Neural cell (in vitro differentiated cells): ENCODE data around the gene CD80. TPM values are rescaled to one million over a fixed set of nuclear protein-coding genes. Genes with fewer than 3 reads are reported as not detected.
A peak's percentile ranks its signal among the peaks of the same experiment; 100 is the strongest.

ENCODE experiments used
- H2AFZ ChIP-seq: fragments of 200-600, 300-800 bp; sonication (generic), shearing (Covaris generic); 2 replicates; pipeline ENCODE4 v1.6.0; 2014; ENCODE audit warnings: low read depth, mild to moderate bottlenecking, antibody characterized with exemption, low read length, moderate library complexity
- H3F3A ChIP-seq: fragments of 200-600 bp; shearing (Covaris generic); 2 replicates; pipeline ENCODE4 v1.6.1; 2016; ENCODE audit warnings: mild to moderate bottlenecking, moderate library complexity, mixed read lengths, antibody characterized with exemption, low read length; ENCODE audit not compliant: insufficient read depth, poor library complexity, severe bottlenecking
- H3K27ac ChIP-seq: fragments of 200-600, 300-800 bp; sonication (generic), shearing (Covaris generic); 2 replicates; pipeline ENCODE4 v1.5.1; 2014; ENCODE audit warnings: mild to moderate bottlenecking, low read length, moderate library complexity
- H3K27me3 ChIP-seq: fragments of 300-800, 200-600 bp; sonication (generic), shearing (Covaris generic); 2 replicates; pipeline ENCODE4 v1.6.0; 2014; ENCODE audit warnings: mild to moderate bottlenecking, low read depth, low read length, moderate library complexity; ENCODE audit not compliant: insufficient read depth
- H3K36me3 ChIP-seq: fragments of 300-800, 200-600 bp; sonication (generic), shearing (Covaris generic); 2 replicates; pipeline ENCODE4 v1.5.1; 2014; ENCODE audit warnings: mild to moderate bottlenecking, antibody characterized with exemption, low read length, moderate library complexity; ENCODE audit not compliant: insufficient read depth
- H3K4me2 ChIP-seq: fragments of 300-800, 200-600 bp; sonication (generic), shearing (Covaris generic); 2 replicates; pipeline ENCODE4 v1.6.0; 2014; ENCODE audit warnings: mild to moderate bottlenecking, low read length
- H3K4me3 ChIP-seq: fragments of 300-800, 200-600 bp; sonication (generic), shearing (Covaris generic); 2 replicates; pipeline ENCODE4 v1.5.1; 2014; ENCODE audit warnings: mild to moderate bottlenecking, low read length, moderate library complexity
- H3K79me2 ChIP-seq: fragments of 200-600 bp; shearing (Covaris generic); replicated peaks from 2 replicates; pipeline ENCODE4 v1.6.0; 2014; ENCODE audit warnings: mild to moderate bottlenecking, low read length, moderate library complexity; ENCODE audit not compliant: insufficient read depth
- H3K9ac ChIP-seq: fragments of 300-800, 200-600 bp; sonication (generic), shearing (Covaris generic); 2 replicates; pipeline ENCODE4 v1.6.1; 2016; ENCODE audit warnings: mild to moderate bottlenecking, low read length, mixed read lengths
- H3K9me2 ChIP-seq: fragments of 200-600 bp; shearing (Covaris generic); 2 replicates; pipeline ENCODE4 v1.6.1; 2016; ENCODE audit warnings: mild to moderate bottlenecking, low read length, mixed read lengths; ENCODE audit not compliant: insufficient read depth
- H3K9me3 ChIP-seq: fragments of 200-600, 300-800 bp; sonication (generic), shearing (Covaris generic); 2 replicates; pipeline ENCODE4 v1.6.1; 2016; ENCODE audit warnings: mild to moderate bottlenecking, mixed run types, low read length, moderate library complexity, mixed read lengths
- H4K20me1 ChIP-seq: fragments of 200-600 bp; shearing (Covaris generic); 2 replicates; pipeline ENCODE4 v1.6.1; 2016; ENCODE audit warnings: mild to moderate bottlenecking, mixed run types; ENCODE audit not compliant: insufficient read depth
- EP300 ChIP-seq: fragments of 450-650 bp; conservative IDR thresholded peaks from 2 replicates; pipeline ENCODE4 v1.6.1; 2014; ENCODE audit warnings: antibody characterized with exemption, mild to moderate bottlenecking, moderate library complexity; ENCODE audit not compliant: poor library complexity, severe bottlenecking
- EZH2 ChIP-seq: fragments of 200-600, 300-800 bp; shearing (Covaris generic), sonication (generic); IDR thresholded peaks from 2 replicates; pipeline ENCODE4 v1.6.1; 2014; ENCODE audit warnings: antibody characterized with exemption, low read length, borderline replicate concordance, mild to moderate bottlenecking; ENCODE audit not compliant: insufficient read depth, poor library complexity, severe bottlenecking
- MXI1 ChIP-seq: fragments of 450-650 bp; conservative IDR thresholded peaks from 2 replicates; pipeline ENCODE4 v1.6.1; 2014; ENCODE audit warnings: antibody characterized with exemption, mild to moderate bottlenecking; ENCODE audit not compliant: poor library complexity, severe bottlenecking
- POLR2AphosphoS5 ChIP-seq: IDR thresholded peaks from 2 replicates; pipeline ENCODE4 v1.6.1; 2012
- RAD21 ChIP-seq: fragments of 450-650 bp; conservative IDR thresholded peaks from 2 replicates; pipeline ENCODE4 v1.6.1; 2014; ENCODE audit warnings: antibody characterized with exemption, mild to moderate bottlenecking, moderate library complexity
- SMC3 ChIP-seq: fragments of 450-650 bp; conservative IDR thresholded peaks from 2 replicates; pipeline ENCODE4 v1.6.1; 2014; ENCODE audit warnings: antibody characterized with exemption, mild to moderate bottlenecking, moderate library complexity; ENCODE audit not compliant: poor library complexity
- TAF1 ChIP-seq: IDR thresholded peaks from 2 replicates; pipeline ENCODE4 v1.6.1; 2012; ENCODE audit warnings: low read depth
- polyA plus RNA-seq: library from polyadenylated mRNA; depleted of rRNA; stranded (reverse); fragments of >200 nt; gene quantifications from 2 replicates; pipeline ENCODE4 v1.2.3, GENCODE V29; 2014
- TF ChIP-seq, protein P1 (sequence below): fragments of 450-650 bp; IDR thresholded peaks from 2 replicates; pipeline ENCODE4 v1.5.1; 2014; ENCODE audit warnings: antibody characterized with exemption, mild to moderate bottlenecking, moderate library complexity; ENCODE audit not compliant: poor library complexity, severe bottlenecking
- TF ChIP-seq, protein P2 (sequence below): IDR thresholded peaks from 2 replicates; pipeline ENCODE4 v1.6.1; 2012; ENCODE audit warnings: borderline replicate concordance

The CD80 gene
- polyA plus RNA-seq, 1 donor from 2014 or later, result not detected

DNA sequence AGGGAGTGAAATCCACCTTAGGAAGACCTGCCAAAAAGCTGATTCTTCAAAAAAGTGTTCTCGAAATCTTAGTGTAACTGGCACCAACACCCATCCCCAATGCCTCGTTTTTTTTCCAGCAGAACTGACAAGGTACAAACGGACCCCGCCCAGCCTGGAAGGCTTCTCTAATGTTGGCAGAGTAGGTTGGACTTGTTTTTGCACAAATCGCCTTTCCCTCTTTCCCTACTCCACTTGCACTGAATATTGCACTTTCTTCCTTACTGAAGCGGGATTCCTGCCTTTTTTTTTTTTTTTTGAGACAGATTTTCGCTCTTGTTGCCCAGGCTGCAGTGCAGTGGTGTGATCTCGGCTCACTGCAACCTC is 61.6 kb downstream of the CD80 start:
- Histone ChIP-seq H2AFZ (peak overlapping the region; percentile 54), H4K20me1 (no peaks in the 10 kb centered on the region), H3K9ac (peak overlapping the region; percentile 92), H3K79me2 (peaks cover 10% of the 10 kb centered on the region), H3F3A (no peaks in the 10 kb centered on the region), H3K27me3 (no peaks in the 10 kb centered on the region), H3K9me2 (no peaks in the 10 kb centered on the region), H3K36me3 (no peaks in the 10 kb centered on the region), H3K27ac (peak overlapping the region; percentile 95), H3K9me3 (no peaks in the 10 kb centered on the region), H3K4me3 (peak overlapping the region; percentile 90), H3K4me2 (peak overlapping the region; percentile 87)
- no peak for TF ChIP-seq TAF1
- TF ChIP-seq, protein P1, sequence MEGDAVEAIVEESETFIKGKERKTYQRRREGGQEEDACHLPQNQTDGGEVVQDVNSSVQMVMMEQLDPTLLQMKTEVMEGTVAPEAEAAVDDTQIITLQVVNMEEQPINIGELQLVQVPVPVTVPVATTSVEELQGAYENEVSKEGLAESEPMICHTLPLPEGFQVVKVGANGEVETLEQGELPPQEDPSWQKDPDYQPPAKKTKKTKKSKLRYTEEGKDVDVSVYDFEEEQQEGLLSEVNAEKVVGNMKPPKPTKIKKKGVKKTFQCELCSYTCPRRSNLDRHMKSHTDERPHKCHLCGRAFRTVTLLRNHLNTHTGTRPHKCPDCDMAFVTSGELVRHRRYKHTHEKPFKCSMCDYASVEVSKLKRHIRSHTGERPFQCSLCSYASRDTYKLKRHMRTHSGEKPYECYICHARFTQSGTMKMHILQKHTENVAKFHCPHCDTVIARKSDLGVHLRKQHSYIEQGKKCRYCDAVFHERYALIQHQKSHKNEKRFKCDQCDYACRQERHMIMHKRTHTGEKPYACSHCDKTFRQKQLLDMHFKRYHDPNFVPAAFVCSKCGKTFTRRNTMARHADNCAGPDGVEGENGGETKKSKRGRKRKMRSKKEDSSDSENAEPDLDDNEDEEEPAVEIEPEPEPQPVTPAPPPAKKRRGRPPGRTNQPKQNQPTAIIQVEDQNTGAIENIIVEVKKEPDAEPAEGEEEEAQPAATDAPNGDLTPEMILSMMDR, result no peak
- no peak for TF ChIP-seq MXI1
- TF ChIP-seq EP300, result no peak
- no peak for TF ChIP-seq POLR2AphosphoS5
- no peak for TF ChIP-seq EZH2
- no peak for TF ChIP-seq RAD21
- TF ChIP-seq, protein P2, sequence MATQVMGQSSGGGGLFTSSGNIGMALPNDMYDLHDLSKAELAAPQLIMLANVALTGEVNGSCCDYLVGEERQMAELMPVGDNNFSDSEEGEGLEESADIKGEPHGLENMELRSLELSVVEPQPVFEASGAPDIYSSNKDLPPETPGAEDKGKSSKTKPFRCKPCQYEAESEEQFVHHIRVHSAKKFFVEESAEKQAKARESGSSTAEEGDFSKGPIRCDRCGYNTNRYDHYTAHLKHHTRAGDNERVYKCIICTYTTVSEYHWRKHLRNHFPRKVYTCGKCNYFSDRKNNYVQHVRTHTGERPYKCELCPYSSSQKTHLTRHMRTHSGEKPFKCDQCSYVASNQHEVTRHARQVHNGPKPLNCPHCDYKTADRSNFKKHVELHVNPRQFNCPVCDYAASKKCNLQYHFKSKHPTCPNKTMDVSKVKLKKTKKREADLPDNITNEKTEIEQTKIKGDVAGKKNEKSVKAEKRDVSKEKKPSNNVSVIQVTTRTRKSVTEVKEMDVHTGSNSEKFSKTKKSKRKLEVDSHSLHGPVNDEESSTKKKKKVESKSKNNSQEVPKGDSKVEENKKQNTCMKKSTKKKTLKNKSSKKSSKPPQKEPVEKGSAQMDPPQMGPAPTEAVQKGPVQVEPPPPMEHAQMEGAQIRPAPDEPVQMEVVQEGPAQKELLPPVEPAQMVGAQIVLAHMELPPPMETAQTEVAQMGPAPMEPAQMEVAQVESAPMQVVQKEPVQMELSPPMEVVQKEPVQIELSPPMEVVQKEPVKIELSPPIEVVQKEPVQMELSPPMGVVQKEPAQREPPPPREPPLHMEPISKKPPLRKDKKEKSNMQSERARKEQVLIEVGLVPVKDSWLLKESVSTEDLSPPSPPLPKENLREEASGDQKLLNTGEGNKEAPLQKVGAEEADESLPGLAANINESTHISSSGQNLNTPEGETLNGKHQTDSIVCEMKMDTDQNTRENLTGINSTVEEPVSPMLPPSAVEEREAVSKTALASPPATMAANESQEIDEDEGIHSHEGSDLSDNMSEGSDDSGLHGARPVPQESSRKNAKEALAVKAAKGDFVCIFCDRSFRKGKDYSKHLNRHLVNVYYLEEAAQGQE, result no peak
- no peak for TF ChIP-seq SMC3

GRCh38 chr3:119494597-119494996 is 64.8 kb downstream of the CD80 start:
- no peaks in the 10 kb centered on the region for H3K27me3 ChIP-seq
- no peak overlapping the region for H3K27ac ChIP-seq
- H3K79me2 ChIP-seq, result peaks cover 2% of the 10 kb centered on the region
- H4K20me1 ChIP-seq, result no peaks in the 10 kb centered on the region
- H3F3A ChIP-seq, result no peaks in the 10 kb centered on the region
- H3K9me3 ChIP-seq, result no peaks in the 10 kb centered on the region
- TF ChIP-seq, protein P1, result no peak
- TF ChIP-seq MXI1, result no peak
- no peak for TF ChIP-seq EP300
- no peak for TF ChIP-seq SMC3
- TF ChIP-seq EZH2, result no peak
- TF ChIP-seq, protein P2, result no peak
- H2AFZ ChIP-seq, result no peak overlapping the region
- no peaks in the 10 kb centered on the region for H3K36me3 ChIP-seq
- no peak overlapping the region for H3K4me2 ChIP-seq
- no peak overlapping the region for H3K4me3 ChIP-seq
- H3K9ac ChIP-seq, result no peak overlapping the region
- H3K9me2 ChIP-seq, result no peaks in the 10 kb centered on the region
